Panc1 (cell line): ENCODE measurements around the gene LDB3. TPM values are rescaled to one million over a fixed set of nuclear protein-coding genes. Genes with fewer than 3 reads are reported as not detected.

Experiments
- ATAC-seq: fragments of 200-7000 bp; cut with Tn5 transposase; 2 replicates; pipeline ENCODE4 v1.9.1; 2020; ENCODE audit warnings: mild to moderate bottlenecking, moderate library complexity
- BruUV-seq: library from RNA; stranded (reverse); fragments of 400-500 nt; replicated peaks from 2 replicates; lab custom pipeline; 2021; lab: Mats Ljungman, UMichigan
- CTCF ChIA-PET: fragments of 300-600 bp; sonication (Branson Sonifier 250); formaldehyde crosslinking; loops from one replicate; lab custom pipeline; 2022; ENCODE audit warnings: antibody characterized with exemption; lab: Charles Lee
- POLR2A ChIA-PET: fragments of 300-600 bp; sonication (Branson Sonifier 250); formaldehyde crosslinking; loops from one replicate; lab custom pipeline; 2022; ENCODE audit warnings: antibody characterized with exemption; lab: Charles Lee
- DNase-seq: peaks from one replicate; pipeline ENCODE4 v3.0.0-alpha.2; 2010; ENCODE audit warnings: low read depth, low spot score
- H3K27ac ChIP-seq: 2 replicates; pipeline ENCODE4 v1.5.1; 2011; ENCODE audit warnings: mild to moderate bottlenecking, low read length, inconsistent platforms
- H3K27me3 ChIP-seq: fragments of 200-500 bp; sonication (Bioruptor generic); 2 replicates; pipeline ENCODE4 v1.6.0; 2014; ENCODE audit warnings: low read length, inconsistent platforms; ENCODE audit not compliant: control insufficient read depth, insufficient read depth
- H3K36me3 ChIP-seq: fragments of 200-500 bp; sonication (Bioruptor generic); 2 replicates; pipeline ENCODE4 v1.5.1; 2014; ENCODE audit warnings: inconsistent platforms, mild to moderate bottlenecking, low read length, moderate library complexity; ENCODE audit not compliant: control insufficient read depth, insufficient read depth
- H3K4me1 ChIP-seq: 2 replicates; pipeline ENCODE4 v1.5.1; 2011; ENCODE audit warnings: inconsistent platforms, mild to moderate bottlenecking, low read length, moderate library complexity; ENCODE audit not compliant: control insufficient read depth, insufficient read depth
- H3K4me3 ChIP-seq, 2 experiments: 2 replicates each; pipeline ENCODE4 v1.5.1; 2011 to 2012; ENCODE audit warnings: low read depth in 2 of 2, low read length in 2 of 2, mild to moderate bottlenecking in 2 of 2, inconsistent platforms in 1 of 2, moderate library complexity in 1 of 2
- H3K9me3 ChIP-seq: fragments of 200-500 bp; sonication (Bioruptor generic); 2 replicates; pipeline ENCODE4 v1.5.1; 2014; ENCODE audit warnings: low read depth, mild to moderate bottlenecking, inconsistent platforms, low read length, moderate library complexity; ENCODE audit not compliant: control insufficient read depth, insufficient read depth
- POLR2AphosphoS5 ChIP-seq: IDR thresholded peaks from 2 replicates; pipeline ENCODE4 v1.6.1; 2012; ENCODE audit warnings: mild to moderate bottlenecking, low read depth, low read length, moderate library complexity
- SIN3A ChIP-seq: IDR thresholded peaks from 2 replicates; pipeline ENCODE4 v1.6.1; 2012; ENCODE audit warnings: low read depth, mild to moderate bottlenecking, low read length, moderate library complexity, borderline replicate concordance; ENCODE audit not compliant: insufficient read depth
- TCF7L2 ChIP-seq: IDR thresholded peaks from 2 replicates; pipeline ENCODE4 v1.6.1; 2011; ENCODE audit warnings: mild to moderate bottlenecking, low read depth, low read length, inconsistent platforms
- in situ Hi-C: cut with HindIII; loops from 2 replicates; pipeline ENCODE4 v1.10.0; 2016; ENCODE audit warnings: low sequenced_read_pairs, low pct_unique_long_range_greater_than_20kb
- intact Hi-C: fragments of 100-400 bp; cut with micrococcal nuclease; formaldehyde crosslinking; loops from one replicate; pipeline ENCODE4 v1.10.0; 2022; ENCODE audit not compliant: unreplicated experiment
- total RNA-seq: library from RNA; stranded (reverse); gene quantifications from one replicate; pipeline ENCODE4 v1.2.1, GENCODE V29; 2021; ENCODE audit not compliant: unreplicated experiment
- TF ChIP-seq, protein P1 (sequence below): fragments of 450-650 bp; IDR thresholded peaks from 2 replicates; pipeline ENCODE4 v1.5.1; 2017; ENCODE audit warnings: mild to moderate bottlenecking
- TF ChIP-seq, protein P2 (sequence below), 2 experiments: IDR thresholded peaks; 2 replicates each; pipeline ENCODE4 v1.6.1; 2011 to 2012; ENCODE audit warnings: low read depth in 2 of 2, control low read depth in 1 of 2, low read length in 1 of 2, mild to moderate bottlenecking in 1 of 2, moderate library complexity in 1 of 2; ENCODE audit not compliant: insufficient read depth in 1 of 2

The LDB3 gene
- total RNA-seq, 1 experiment from 2014 or later = 0.15 TPM

DNA sequence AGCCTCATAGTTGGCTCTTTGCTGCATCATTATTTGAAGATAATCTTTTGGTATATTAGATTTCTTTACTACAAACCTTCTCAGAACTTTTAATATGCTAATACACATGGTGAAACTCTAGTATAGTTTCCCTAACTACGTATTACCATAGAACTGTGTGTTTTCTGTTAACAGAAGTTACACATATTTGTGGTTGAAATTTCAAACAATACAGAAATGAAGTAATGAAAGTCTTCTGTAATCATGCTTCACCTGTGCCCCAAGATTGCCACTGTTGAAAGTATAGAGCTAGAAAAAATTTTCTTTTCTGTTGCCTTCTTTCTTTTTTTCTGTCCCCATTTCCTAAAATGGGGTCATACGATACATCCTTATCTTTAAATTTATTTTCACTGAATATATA lies 97.2 kb downstream of the LDB3 start:
- H3K4me1 ChIP-seq = peaks cover 7% of the 10 kb centered on the region
- ATAC-seq (no peak), DNase-seq (no peak)
- no peaks in the 10 kb centered on the region for H3K27me3 ChIP-seq
- CTCF ChIA-PET = no interaction called here
- H3K9me3 ChIP-seq = no peaks in the 10 kb centered on the region
- no peaks in the 10 kb centered on the region for H3K36me3 ChIP-seq
- intact Hi-C loops = no loop called here
- POLR2A ChIA-PET = no interaction called here
- in situ Hi-C loops = no loop called here
- no peak for TF ChIP-seq POLR2AphosphoS5
- no peak for TF ChIP-seq SIN3A
- no peak for TF ChIP-seq TCF7L2
- TF ChIP-seq, protein P1, sequence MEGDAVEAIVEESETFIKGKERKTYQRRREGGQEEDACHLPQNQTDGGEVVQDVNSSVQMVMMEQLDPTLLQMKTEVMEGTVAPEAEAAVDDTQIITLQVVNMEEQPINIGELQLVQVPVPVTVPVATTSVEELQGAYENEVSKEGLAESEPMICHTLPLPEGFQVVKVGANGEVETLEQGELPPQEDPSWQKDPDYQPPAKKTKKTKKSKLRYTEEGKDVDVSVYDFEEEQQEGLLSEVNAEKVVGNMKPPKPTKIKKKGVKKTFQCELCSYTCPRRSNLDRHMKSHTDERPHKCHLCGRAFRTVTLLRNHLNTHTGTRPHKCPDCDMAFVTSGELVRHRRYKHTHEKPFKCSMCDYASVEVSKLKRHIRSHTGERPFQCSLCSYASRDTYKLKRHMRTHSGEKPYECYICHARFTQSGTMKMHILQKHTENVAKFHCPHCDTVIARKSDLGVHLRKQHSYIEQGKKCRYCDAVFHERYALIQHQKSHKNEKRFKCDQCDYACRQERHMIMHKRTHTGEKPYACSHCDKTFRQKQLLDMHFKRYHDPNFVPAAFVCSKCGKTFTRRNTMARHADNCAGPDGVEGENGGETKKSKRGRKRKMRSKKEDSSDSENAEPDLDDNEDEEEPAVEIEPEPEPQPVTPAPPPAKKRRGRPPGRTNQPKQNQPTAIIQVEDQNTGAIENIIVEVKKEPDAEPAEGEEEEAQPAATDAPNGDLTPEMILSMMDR = no peak
- TF ChIP-seq, protein P2, sequence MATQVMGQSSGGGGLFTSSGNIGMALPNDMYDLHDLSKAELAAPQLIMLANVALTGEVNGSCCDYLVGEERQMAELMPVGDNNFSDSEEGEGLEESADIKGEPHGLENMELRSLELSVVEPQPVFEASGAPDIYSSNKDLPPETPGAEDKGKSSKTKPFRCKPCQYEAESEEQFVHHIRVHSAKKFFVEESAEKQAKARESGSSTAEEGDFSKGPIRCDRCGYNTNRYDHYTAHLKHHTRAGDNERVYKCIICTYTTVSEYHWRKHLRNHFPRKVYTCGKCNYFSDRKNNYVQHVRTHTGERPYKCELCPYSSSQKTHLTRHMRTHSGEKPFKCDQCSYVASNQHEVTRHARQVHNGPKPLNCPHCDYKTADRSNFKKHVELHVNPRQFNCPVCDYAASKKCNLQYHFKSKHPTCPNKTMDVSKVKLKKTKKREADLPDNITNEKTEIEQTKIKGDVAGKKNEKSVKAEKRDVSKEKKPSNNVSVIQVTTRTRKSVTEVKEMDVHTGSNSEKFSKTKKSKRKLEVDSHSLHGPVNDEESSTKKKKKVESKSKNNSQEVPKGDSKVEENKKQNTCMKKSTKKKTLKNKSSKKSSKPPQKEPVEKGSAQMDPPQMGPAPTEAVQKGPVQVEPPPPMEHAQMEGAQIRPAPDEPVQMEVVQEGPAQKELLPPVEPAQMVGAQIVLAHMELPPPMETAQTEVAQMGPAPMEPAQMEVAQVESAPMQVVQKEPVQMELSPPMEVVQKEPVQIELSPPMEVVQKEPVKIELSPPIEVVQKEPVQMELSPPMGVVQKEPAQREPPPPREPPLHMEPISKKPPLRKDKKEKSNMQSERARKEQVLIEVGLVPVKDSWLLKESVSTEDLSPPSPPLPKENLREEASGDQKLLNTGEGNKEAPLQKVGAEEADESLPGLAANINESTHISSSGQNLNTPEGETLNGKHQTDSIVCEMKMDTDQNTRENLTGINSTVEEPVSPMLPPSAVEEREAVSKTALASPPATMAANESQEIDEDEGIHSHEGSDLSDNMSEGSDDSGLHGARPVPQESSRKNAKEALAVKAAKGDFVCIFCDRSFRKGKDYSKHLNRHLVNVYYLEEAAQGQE (IDR thresholded peaks at IDR 0.05; ENCODE audit: insufficient read depth in 1 of 2, low read depth in 2 of 2, low read length in 1 of 2) = no peak
- BruUV-seq = no TSS peak
- H3K4me3 ChIP-seq = no peak overlapping the region
- no peak overlapping the region for H3K27ac ChIP-seq

DNA sequence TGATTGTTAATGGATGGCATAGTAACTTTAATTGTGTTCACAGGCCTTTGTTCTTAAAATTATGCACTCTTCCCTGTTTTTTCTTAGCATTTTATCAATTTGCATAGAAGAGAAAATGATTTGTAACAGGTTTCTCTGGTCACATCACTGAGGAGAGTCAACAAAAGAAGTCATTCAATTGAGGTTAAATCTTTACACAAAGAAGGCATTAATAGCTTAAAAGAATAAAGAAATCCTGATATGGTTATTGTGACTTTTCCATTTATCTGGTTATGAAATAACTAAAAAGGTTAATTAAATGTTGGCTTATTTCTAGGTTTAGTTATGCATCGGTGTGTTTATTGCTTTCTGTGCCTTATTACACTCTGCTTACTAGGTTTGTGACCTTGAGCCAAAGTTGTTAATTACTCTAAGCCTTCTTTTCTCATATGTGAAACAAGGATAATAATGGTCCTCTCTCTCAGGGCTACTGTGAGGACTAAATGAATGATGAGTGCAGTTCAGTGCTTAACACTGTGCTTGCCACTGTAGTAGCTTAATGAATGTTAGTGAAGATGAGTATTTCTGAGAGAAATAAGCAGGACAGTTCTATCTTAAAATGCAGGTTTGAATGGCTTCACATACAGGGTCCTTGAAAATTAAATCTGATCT lies 100.2 kb downstream of the LDB3 start:
- intact Hi-C loops (no loop called here), in situ Hi-C loops (no loop called here)
- no peak overlapping the region for H3K4me3 ChIP-seq
- no peaks in the 10 kb centered on the region for H3K36me3 ChIP-seq
- TF ChIP-seq, protein P1 = no peak
- TF ChIP-seq SIN3A (no peak), POLR2AphosphoS5 (no peak), TCF7L2 (no peak)
- TF ChIP-seq, protein P2 (IDR thresholded peaks at IDR 0.05; ENCODE audit: insufficient read depth in 1 of 2, low read depth in 2 of 2, low read length in 1 of 2) = no peak
- CTCF ChIA-PET = no interaction called here
- POLR2A ChIA-PET = no interaction called here
- no peak overlapping the region for H3K27ac ChIP-seq
- no peaks in the 10 kb centered on the region for H3K27me3 ChIP-seq
- ATAC-seq = no peak
- DNase-seq = no peak
- no peaks in the 10 kb centered on the region for H3K9me3 ChIP-seq
- H3K4me1 ChIP-seq = peaks cover 7% of the 10 kb centered on the region
- BruUV-seq = TSS peak; percentile 2
